ENCODE results near the gene LRFN4. TPM values are rescaled to one million over a fixed set of nuclear protein-coding genes. Genes with fewer than 3 reads are reported as not detected.

LRFN4 gene
- total RNA-seq, 1 donor from 2014 or later = 12.0 TPM

- no peaks in the 10 kb centered on the region for H3K27me3 ChIP-seq (ENCODE audit: control insufficient read depth in 3 of 3, insufficient read depth in 3 of 3, low read length in 3 of 3)
- no peak overlapping the region for H3K27ac ChIP-seq (ENCODE audit: low read depth, low read length)
- H3K4me1 ChIP-seq (ENCODE audit: control insufficient read depth in 3 of 3, insufficient read depth in 3 of 3, low read length in 3 of 3) = peaks cover 25 to 30% (median 26%) of the 10 kb centered on the region in 3 donors
- H3K4me3 ChIP-seq (ENCODE audit: low read length in 3 of 3) = no peak overlapping the region
- H3K9ac ChIP-seq (ENCODE audit: low read depth in 1 of 3, low read length in 3 of 3) = no peak overlapping the region
- H3K9me3 ChIP-seq (ENCODE audit: control insufficient read depth in 3 of 3, low read length in 3 of 3) = no peaks in the 10 kb centered on the region
- peaks cover 33 to 39% (median 37%) of the 10 kb centered on the region in 3 donors for H3K36me3 ChIP-seq (ENCODE audit: control insufficient read depth in 3 of 3, insufficient read depth in 3 of 3, low read length in 3 of 3)
Observed at GRCh38 chr11:66845143-66845875, 11.6 kb upstream of the LRFN4 start.

DNA sequence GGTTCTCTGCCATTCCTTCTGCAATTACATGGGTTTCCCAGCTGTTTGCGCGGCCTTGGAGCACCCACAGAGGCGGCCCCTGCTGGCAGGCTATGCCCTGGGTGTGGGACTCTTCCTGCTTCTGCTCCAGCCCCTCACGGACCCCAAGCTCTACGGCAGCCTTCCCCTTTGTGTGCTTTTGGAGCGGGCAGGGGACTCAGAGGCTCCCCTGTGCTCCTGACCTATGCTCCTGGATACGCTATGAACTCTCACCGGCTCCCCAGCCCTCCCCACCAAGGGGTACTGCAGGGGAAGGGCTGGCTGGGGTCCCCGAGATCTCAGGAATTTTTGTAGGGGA is 11.0 kb upstream of the LRFN4 start:
- H3K9me3 ChIP-seq (ENCODE audit: control insufficient read depth in 3 of 3, low read length in 3 of 3) = no peaks in the 10 kb centered on the region
- peaks cover 33 to 39% (median 37%) of the 10 kb centered on the region in 3 donors for H3K36me3 ChIP-seq (ENCODE audit: control insufficient read depth in 3 of 3, insufficient read depth in 3 of 3, low read length in 3 of 3)

GRCh38 chr11:66846671-66847091 is 10.2 kb upstream of the LRFN4 start:
- Histone ChIP-seq H3K9ac (ENCODE audit: low read depth in 1 of 3, low read length in 3 of 3) (no peak overlapping the region), H3K9me3 (ENCODE audit: control insufficient read depth in 3 of 3, low read length in 3 of 3) (no peaks in the 10 kb centered on the region), H3K4me1 (ENCODE audit: control insufficient read depth in 3 of 3, insufficient read depth in 3 of 3, low read length in 3 of 3) (peaks cover 22 to 24% (median 24%) of the 10 kb centered on the region in 3 donors), H3K27ac (ENCODE audit: low read depth, low read length) (no peak overlapping the region), H3K27me3 (ENCODE audit: control insufficient read depth in 3 of 3, insufficient read depth in 3 of 3, low read length in 3 of 3) (no peaks in the 10 kb centered on the region), H3K4me3 (ENCODE audit: low read length in 3 of 3) (no peak overlapping the region), H3K36me3 (ENCODE audit: control insufficient read depth in 3 of 3, insufficient read depth in 3 of 3, low read length in 3 of 3) (peaks cover 33 to 43% (median 37%) of the 10 kb centered on the region in 3 donors)

More for the DNA sequence above, 11.0 kb upstream of the LRFN4 start:
- H3K27ac ChIP-seq (ENCODE audit: low read depth, low read length) = no peak overlapping the region
- no peak overlapping the region for H3K4me3 ChIP-seq (ENCODE audit: low read length in 3 of 3)
- peaks cover 25 to 27% (median 26%) of the 10 kb centered on the region in 3 donors for H3K4me1 ChIP-seq (ENCODE audit: control insufficient read depth in 3 of 3, insufficient read depth in 3 of 3, low read length in 3 of 3)
- no peak overlapping the region for H3K9ac ChIP-seq (ENCODE audit: low read depth in 1 of 3, low read length in 3 of 3)
- H3K27me3 ChIP-seq (ENCODE audit: control insufficient read depth in 3 of 3, insufficient read depth in 3 of 3, low read length in 3 of 3) = no peaks in the 10 kb centered on the region

GRCh38 chr11:66847461-66848232 is 9.2 kb upstream of the LRFN4 start:
- Histone ChIP-seq H3K36me3 (ENCODE audit: control insufficient read depth in 3 of 3, insufficient read depth in 3 of 3, low read length in 3 of 3) (peaks cover 33 to 43% (median 41%) of the 10 kb centered on the region in 3 donors), H3K4me3 (ENCODE audit: low read length in 3 of 3) (no peak overlapping the region), H3K9ac (ENCODE audit: low read depth in 1 of 3, low read length in 3 of 3) (no peak overlapping the region), H3K27ac (ENCODE audit: low read depth, low read length) (no peak overlapping the region), H3K9me3 (ENCODE audit: control insufficient read depth in 3 of 3, low read length in 3 of 3) (no peaks in the 10 kb centered on the region), H3K27me3 (ENCODE audit: control insufficient read depth in 3 of 3, insufficient read depth in 3 of 3, low read length in 3 of 3) (no peaks in the 10 kb centered on the region), H3K4me1 (ENCODE audit: control insufficient read depth in 3 of 3, insufficient read depth in 3 of 3, low read length in 3 of 3) (peaks cover 13 to 15% (median 15%) of the 10 kb centered on the region in 3 donors)

DNA sequence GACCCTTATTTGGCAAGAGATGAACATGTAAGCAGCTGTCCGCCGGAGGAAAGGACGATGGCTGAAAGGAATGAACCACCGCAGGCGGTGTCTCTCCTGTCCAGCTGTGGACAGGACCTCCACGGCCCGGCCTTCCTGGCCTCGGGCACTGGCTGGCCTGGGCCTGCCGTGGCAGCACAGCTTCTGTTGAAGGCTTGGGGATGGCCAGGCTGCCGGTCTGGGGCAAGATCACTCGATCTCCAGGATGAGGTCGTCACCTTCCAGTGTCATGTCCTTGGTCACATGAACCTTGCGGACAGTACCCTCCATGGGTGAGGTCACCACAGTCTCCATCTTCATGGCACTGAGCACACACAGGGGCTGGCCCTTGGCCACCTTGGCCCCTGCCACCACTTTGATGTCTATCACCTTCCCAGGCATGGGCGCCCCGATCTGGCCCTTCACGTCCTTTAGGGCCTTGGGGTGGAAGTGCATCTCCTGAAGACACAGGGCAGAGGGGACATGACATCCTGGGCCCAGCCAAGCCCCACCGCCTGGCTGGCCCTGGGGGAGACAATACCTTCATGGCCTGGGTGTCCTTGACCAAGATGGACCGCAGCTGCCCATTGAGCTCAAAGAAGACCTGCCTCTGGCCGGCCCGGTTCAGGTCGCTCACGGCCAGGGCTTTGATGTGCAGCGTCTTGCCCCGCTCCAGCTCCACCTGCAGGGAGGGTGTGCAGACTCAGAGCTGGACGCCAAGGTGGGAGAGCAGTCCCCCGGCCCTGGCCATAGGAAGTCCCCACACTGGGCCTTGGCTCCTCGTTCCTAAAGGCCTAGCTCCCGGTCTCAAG is 8.0 kb upstream of the LRFN4 start:
- Histone ChIP-seq H3K4me3 (ENCODE audit: low read length in 3 of 3) (no peak overlapping the region), H3K4me1 (ENCODE audit: control insufficient read depth in 3 of 3, insufficient read depth in 3 of 3, low read length in 3 of 3) (peaks cover 8 to 11% (median 9%) of the 10 kb centered on the region in 3 donors), H3K27me3 (ENCODE audit: control insufficient read depth in 3 of 3, insufficient read depth in 3 of 3, low read length in 3 of 3) (no peaks in the 10 kb centered on the region), H3K27ac (ENCODE audit: low read depth, low read length) (no peak overlapping the region), H3K9me3 (ENCODE audit: control insufficient read depth in 3 of 3, low read length in 3 of 3) (no peaks in the 10 kb centered on the region), H3K36me3 (ENCODE audit: control insufficient read depth in 3 of 3, insufficient read depth in 3 of 3, low read length in 3 of 3) (peaks cover 33 to 43% (median 41%) of the 10 kb centered on the region in 3 donors), H3K9ac (ENCODE audit: low read depth in 1 of 3, low read length in 3 of 3) (no peak overlapping the region)

- H3K36me3 ChIP-seq (ENCODE audit: control insufficient read depth in 3 of 3, insufficient read depth in 3 of 3, low read length in 3 of 3) = peaks cover 32 to 43% (median 40%) of the 10 kb centered on the region in 3 donors
Observed at GRCh38 chr11:66849501-66850234, 7.2 kb upstream of the LRFN4 start.

DNA sequence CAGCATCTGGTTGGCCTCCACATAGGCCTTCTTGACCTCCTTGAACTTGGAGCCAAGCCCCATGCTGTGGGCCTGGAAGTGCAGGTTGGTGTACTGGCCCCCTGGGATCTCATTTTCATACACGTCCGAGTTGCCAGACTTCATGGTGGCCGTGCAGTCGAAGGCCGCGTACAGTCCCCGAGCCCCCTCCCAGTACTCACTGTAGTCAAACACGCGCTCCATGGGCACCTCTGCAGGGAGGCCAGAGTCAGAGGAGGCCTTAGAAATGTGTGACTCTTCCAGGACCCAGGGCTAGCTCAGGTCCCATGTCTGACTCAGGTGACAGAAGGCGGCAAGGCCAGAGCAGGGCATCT is 6.7 kb upstream of the LRFN4 start:
- Histone ChIP-seq H3K27me3 (ENCODE audit: control insufficient read depth in 3 of 3, insufficient read depth in 3 of 3, low read length in 3 of 3) (no peaks in the 10 kb centered on the region), H3K36me3 (ENCODE audit: control insufficient read depth in 3 of 3, insufficient read depth in 3 of 3, low read length in 3 of 3) (peaks cover 31 to 39% (median 35%) of the 10 kb centered on the region in 3 donors), H3K4me1 (ENCODE audit: control insufficient read depth in 3 of 3, insufficient read depth in 3 of 3, low read length in 3 of 3) (peaks cover 0 to 5% (median 2%) of the 10 kb centered on the region in 3 donors), H3K27ac (ENCODE audit: low read depth, low read length) (no peak overlapping the region), H3K9ac (ENCODE audit: low read depth in 1 of 3, low read length in 3 of 3) (no peak overlapping the region), H3K9me3 (ENCODE audit: control insufficient read depth in 3 of 3, low read length in 3 of 3) (no peaks in the 10 kb centered on the region), H3K4me3 (ENCODE audit: low read length in 3 of 3) (no peak overlapping the region)

More at GRCh38 chr11:66849501-66850234, 7.2 kb upstream of the LRFN4 start:
- Histone ChIP-seq H3K27ac (ENCODE audit: low read depth, low read length) (no peak overlapping the region), H3K9ac (ENCODE audit: low read depth in 1 of 3, low read length in 3 of 3) (no peak overlapping the region), H3K9me3 (ENCODE audit: control insufficient read depth in 3 of 3, low read length in 3 of 3) (no peaks in the 10 kb centered on the region), H3K4me3 (ENCODE audit: low read length in 3 of 3) (no peak overlapping the region), H3K4me1 (ENCODE audit: control insufficient read depth in 3 of 3, insufficient read depth in 3 of 3, low read length in 3 of 3) (peaks cover under 1 to 3% (median 1%) of the 10 kb centered on the region in 3 donors), H3K27me3 (ENCODE audit: control insufficient read depth in 3 of 3, insufficient read depth in 3 of 3, low read length in 3 of 3) (no peaks in the 10 kb centered on the region)

- no peak overlapping the region for H3K4me3 ChIP-seq (ENCODE audit: low read length in 3 of 3)
- peaks cover 26 to 34% (median 30%) of the 10 kb centered on the region in 3 donors for H3K36me3 ChIP-seq (ENCODE audit: control insufficient read depth in 3 of 3, insufficient read depth in 3 of 3, low read length in 3 of 3)
- no peaks in the 10 kb centered on the region for H3K27me3 ChIP-seq (ENCODE audit: control insufficient read depth in 3 of 3, insufficient read depth in 3 of 3, low read length in 3 of 3)
- peaks cover 4 to 10% (median 7%) of the 10 kb centered on the region in 3 donors for H3K4me1 ChIP-seq (ENCODE audit: control insufficient read depth in 3 of 3, insufficient read depth in 3 of 3, low read length in 3 of 3)
- H3K9ac ChIP-seq (ENCODE audit: low read depth in 1 of 3, low read length in 3 of 3) = no peak overlapping the region
- no peaks in the 10 kb centered on the region for H3K9me3 ChIP-seq (ENCODE audit: control insufficient read depth in 3 of 3, low read length in 3 of 3)
- H3K27ac ChIP-seq (ENCODE audit: low read depth, low read length) = no peak overlapping the region
Observed at GRCh38 chr11:66850588-66851238, 6.2 kb upstream of the LRFN4 start.

DNA sequence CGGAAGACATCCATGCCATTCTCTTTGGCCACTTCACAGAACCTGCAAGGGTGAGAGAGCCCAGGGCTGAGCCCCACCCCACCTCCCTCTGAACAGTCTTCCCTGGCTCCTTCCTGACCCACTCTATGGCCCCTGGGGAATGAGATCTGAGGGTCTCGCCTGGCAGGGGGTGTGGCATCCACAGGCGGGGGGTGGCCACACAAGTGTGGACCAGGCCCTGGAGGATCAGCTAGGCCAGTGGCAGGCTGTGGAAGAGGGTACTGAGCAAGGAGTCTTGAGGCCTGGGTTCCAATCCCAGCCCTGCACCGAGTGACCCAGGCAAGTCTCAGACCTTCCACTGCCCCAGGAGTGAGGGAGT is 5.6 kb upstream of the LRFN4 start:
- Histone ChIP-seq H3K9me3 (ENCODE audit: control insufficient read depth in 3 of 3, low read length in 3 of 3) (no peaks in the 10 kb centered on the region), H3K9ac (ENCODE audit: low read depth in 1 of 3, low read length in 3 of 3) (no peak overlapping the region), H3K27me3 (ENCODE audit: control insufficient read depth in 3 of 3, insufficient read depth in 3 of 3, low read length in 3 of 3) (no peaks in the 10 kb centered on the region), H3K4me1 (ENCODE audit: control insufficient read depth in 3 of 3, insufficient read depth in 3 of 3, low read length in 3 of 3) (peaks cover 5 to 13% (median 10%) of the 10 kb centered on the region in 3 donors), H3K4me3 (ENCODE audit: low read length in 3 of 3) (no peak overlapping the region), H3K36me3 (ENCODE audit: control insufficient read depth in 3 of 3, insufficient read depth in 3 of 3, low read length in 3 of 3) (peaks cover 23 to 31% (median 28%) of the 10 kb centered on the region in 3 donors), H3K27ac (ENCODE audit: low read depth, low read length) (no peak overlapping the region)
